ENCODE results near the gene CTR9.

The CTR9 gene

GRCh38 chr11:10808235-10808552, 57.1 kb downstream of the CTR9 start:
- Histone ChIP-seq H3K4ac (ENCODE audit: low read depth in 1 of 2, low read length in 2 of 2) (peak overlapping the region; percentile 100), H3K4me3 (ENCODE audit: insufficient read depth in 1 of 2, low read depth in 1 of 2, low read length in 2 of 2) (peak overlapping the region; percentile 96 to 100), H3K9me3 (ENCODE audit: control insufficient read depth, low read length) (no peaks in the 10 kb centered on the region), H3K23ac (ENCODE audit: low read length in 2 of 2) (peak overlapping the region; percentile 52 to 100), H2BK120ac (ENCODE audit: low read depth, low read length) (peak overlapping the region; percentile 96), H2BK5ac (ENCODE audit: low read depth, low read length, poor library complexity, severe bottlenecking) (peak overlapping the region; percentile 98), H4K8ac (ENCODE audit: low read length) (peak overlapping the region; percentile 100), H3K27me3 (ENCODE audit: control insufficient read depth in 1 of 2, insufficient read depth in 1 of 2, low read length in 2 of 2) (no peaks in the 10 kb centered on the region), H2BK12ac (ENCODE audit: low read length in 2 of 2) (peak overlapping the region in 1 of 2 experiments; percentile 87), H3K36me3 (ENCODE audit: control insufficient read depth in 1 of 2, insufficient read depth in 2 of 2, low read depth in 1 of 2, low read length in 2 of 2) (peaks cover 17 to 43% of the 10 kb centered on the region in 2 experiments), H3K27ac (ENCODE audit: low read length, poor library complexity, severe bottlenecking) (peak overlapping the region; percentile 93), H3K9ac (ENCODE audit: low read length) (peak overlapping the region; percentile 99), H3K4me1 (ENCODE audit: control insufficient read depth, insufficient read depth, low read depth, low read length) (peaks cover 8% of the 10 kb centered on the region), H2BK15ac (ENCODE audit: low read depth, poor library complexity, severe bottlenecking) (peak overlapping the region; percentile 86), H2AFZ (ENCODE audit: low read depth, low read length) (peak overlapping the region; percentile 53), H3K14ac (ENCODE audit: low read length in 2 of 2) (peak overlapping the region; percentile 98 to 100), H3K18ac (ENCODE audit: low read depth in 1 of 2, low read length in 2 of 2) (peak overlapping the region; percentile 100), H3K4me2 (ENCODE audit: low read length, poor library complexity, severe bottlenecking) (no peak overlapping the region), H2AK5ac (ENCODE audit: low read length, severe bottlenecking) (peak overlapping the region; percentile 100), H4K91ac (ENCODE audit: low read length) (peak overlapping the region; percentile 100), H3K79me1 (replicated peaks; ENCODE audit: low read length, poor library complexity, severe bottlenecking) (no peaks in the 10 kb centered on the region)
- no peak for DNase-seq
- WGBS = under 1% methylated on average over 36 of the region's 36 CpGs

DNA sequence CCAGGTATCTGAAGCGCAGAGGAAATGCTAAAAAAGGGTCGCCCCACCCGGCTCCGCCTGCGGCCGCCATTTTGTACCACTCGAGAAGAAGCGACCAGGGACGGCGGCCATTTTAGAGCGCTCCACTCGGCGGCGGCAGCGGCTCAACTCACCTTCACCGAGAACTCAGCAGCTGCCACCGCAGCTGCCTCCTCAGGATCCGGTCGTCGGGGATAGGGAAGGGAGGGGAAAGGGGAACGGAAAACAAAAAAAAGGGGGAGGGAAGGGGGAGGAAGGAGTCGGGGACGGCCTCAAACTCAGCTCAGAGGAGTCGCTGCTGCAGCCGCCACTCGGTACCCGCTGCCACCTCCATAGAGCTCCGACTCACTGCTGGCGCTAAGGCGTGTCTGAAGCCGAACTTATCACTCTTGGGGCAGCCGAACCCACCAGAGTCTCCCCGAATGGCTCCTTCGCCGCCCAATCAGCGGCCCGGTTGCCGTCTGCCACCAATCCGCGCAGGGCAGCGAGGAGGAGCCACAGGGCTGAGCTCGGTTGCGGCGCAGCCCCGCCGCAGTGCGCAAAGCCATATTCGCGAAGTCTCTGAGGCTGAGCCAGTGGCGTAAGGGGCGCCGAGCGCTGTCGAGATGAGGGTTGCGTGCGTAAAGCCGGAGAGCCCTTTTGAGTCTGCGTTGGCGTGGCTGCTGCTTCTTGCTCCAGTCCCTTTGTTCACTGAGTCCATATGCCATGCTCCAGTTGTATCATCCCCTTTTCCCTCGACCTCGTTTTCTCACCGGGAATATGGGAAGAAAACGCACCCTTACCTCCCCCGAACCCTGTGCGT, 57.7 kb downstream of the CTR9 start, which contains the start of gene EIF4G2:
Gene EIF4G2, minus strand, starts transcription at position 374 of the 820 bp plus-strand sequence.
- H2BK15ac ChIP-seq (ENCODE audit: low read depth, poor library complexity, severe bottlenecking) = peak within 1 kb of the TSS; percentile 86
- peak within 1 kb of the TSS; percentile 53 for H2AFZ ChIP-seq (ENCODE audit: low read depth, low read length)
- peak within 1 kb of the TSS; percentile 96 to 100 for H3K4me3 ChIP-seq (ENCODE audit: insufficient read depth in 1 of 2, low read depth in 1 of 2, low read length in 2 of 2)
- H2BK5ac ChIP-seq (ENCODE audit: low read depth, low read length, poor library complexity, severe bottlenecking) = peak within 1 kb of the TSS; percentile 98
- peak within 1 kb of the TSS; percentile 98 to 100 for H3K14ac ChIP-seq (ENCODE audit: low read length in 2 of 2)
- H4K8ac ChIP-seq (ENCODE audit: low read length) = peak within 1 kb of the TSS; percentile 100
- H2BK120ac ChIP-seq (ENCODE audit: low read depth, low read length) = peak within 1 kb of the TSS; percentile 97
- peak within 1 kb of the TSS; percentile 94 for H3K4me2 ChIP-seq (ENCODE audit: low read length, poor library complexity, severe bottlenecking)
- H3K4me1 ChIP-seq (ENCODE audit: control insufficient read depth, insufficient read depth, low read depth, low read length) = peaks cover 8% of the 10 kb centered on the region
- H3K27me3 ChIP-seq (ENCODE audit: control insufficient read depth in 1 of 2, insufficient read depth in 1 of 2, low read length in 2 of 2) = no peaks in the 10 kb centered on the region
- peak within 1 kb of the TSS; percentile 97 for H3K27ac ChIP-seq (ENCODE audit: low read length, poor library complexity, severe bottlenecking)
- peak within 1 kb of the TSS; percentile 52 to 100 for H3K23ac ChIP-seq (ENCODE audit: low read length in 2 of 2)
- H3K9me3 ChIP-seq (ENCODE audit: control insufficient read depth, low read length) = no peaks in the 10 kb centered on the region
- H3K36me3 ChIP-seq (ENCODE audit: control insufficient read depth in 1 of 2, insufficient read depth in 2 of 2, low read depth in 1 of 2, low read length in 2 of 2) = peaks cover 17 to 38% of the 10 kb centered on the region in 2 experiments
- peak within 1 kb of the TSS; percentile 100 for H3K18ac ChIP-seq (ENCODE audit: low read depth in 1 of 2, low read length in 2 of 2)
- DNase-seq = peak; percentile 99
- peak within 1 kb of the TSS; percentile 99 for H3K9ac ChIP-seq (ENCODE audit: low read length)
- H4K91ac ChIP-seq (ENCODE audit: low read length) = peak within 1 kb of the TSS; percentile 100
- H3K4ac ChIP-seq (ENCODE audit: low read depth in 1 of 2, low read length in 2 of 2) = peak within 1 kb of the TSS; percentile 100
- H2AK5ac ChIP-seq (ENCODE audit: low read length, severe bottlenecking) = peak within 1 kb of the TSS; percentile 100
- peak within 1 kb of the TSS in 1 of 2 experiments; percentile 87 for H2BK12ac ChIP-seq (ENCODE audit: low read length in 2 of 2)
- WGBS = under 1% methylated on average over 65 of the region's 65 CpGs
- H3K79me1 ChIP-seq (replicated peaks; ENCODE audit: low read length, poor library complexity, severe bottlenecking) = no peaks in the 10 kb centered on the region

DNA sequence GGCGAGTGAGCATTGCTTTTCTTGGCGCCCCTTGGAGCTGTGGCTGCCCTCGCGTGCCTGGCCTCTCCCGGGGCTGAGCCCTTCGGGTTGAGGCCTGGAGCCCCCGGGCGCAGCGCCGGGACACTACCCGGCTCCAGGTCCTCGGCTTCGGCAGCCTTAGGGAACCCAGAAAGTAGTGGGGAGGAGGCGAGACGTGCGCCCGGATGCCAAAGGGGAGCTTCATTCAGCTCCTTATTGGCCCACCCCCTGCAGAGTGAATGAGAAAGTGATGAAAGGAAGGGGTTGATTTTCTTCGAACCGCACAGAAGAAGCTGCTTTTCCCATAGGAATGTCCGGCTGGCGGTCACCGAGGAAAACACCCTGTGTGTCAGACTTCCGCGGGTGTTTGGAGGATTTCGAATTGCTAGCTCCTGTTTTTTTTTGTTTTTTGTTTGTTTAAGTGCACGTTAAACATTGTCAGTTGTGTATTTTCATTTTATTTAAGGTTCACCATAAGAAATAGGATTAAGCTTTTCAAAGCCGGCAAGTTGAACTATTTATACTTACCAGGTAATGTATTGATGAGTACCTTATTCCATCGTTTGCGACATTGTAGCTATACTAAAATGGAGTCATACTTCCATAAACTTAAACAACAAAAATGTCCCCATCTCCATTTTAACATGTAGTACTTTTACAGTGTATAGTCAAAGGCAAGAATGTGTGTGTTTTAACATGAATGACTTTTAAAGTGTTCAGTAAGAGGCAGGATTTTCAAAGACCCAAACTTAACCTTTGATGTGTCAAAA, 58.5 kb downstream of the CTR9 start:
- H2BK120ac ChIP-seq (ENCODE audit: low read depth, low read length) = peak overlapping the region; percentile 97
- no peaks in the 10 kb centered on the region for H3K79me1 ChIP-seq (replicated peaks; ENCODE audit: low read length, poor library complexity, severe bottlenecking)
- peak overlapping the region in 1 of 2 experiments; percentile 29 for H2BK12ac ChIP-seq (ENCODE audit: low read length in 2 of 2)
- no peak overlapping the region for H2AK5ac ChIP-seq (ENCODE audit: low read length, severe bottlenecking)
- peak overlapping the region; percentile 83 for H2BK5ac ChIP-seq (ENCODE audit: low read depth, low read length, poor library complexity, severe bottlenecking)
- peak overlapping the region in 1 of 2 experiments; percentile 82 for H3K14ac ChIP-seq (ENCODE audit: low read length in 2 of 2)
- peak overlapping the region; percentile 71 to 89 for H3K18ac ChIP-seq (ENCODE audit: low read depth in 1 of 2, low read length in 2 of 2)
- peak overlapping the region; percentile 98 for H4K91ac ChIP-seq (ENCODE audit: low read length)
- WGBS = 0% methylated on average over 25 of the region's 29 CpGs
- H4K8ac ChIP-seq (ENCODE audit: low read length) = peak overlapping the region; percentile 97
- peaks cover 8% of the 10 kb centered on the region for H3K4me1 ChIP-seq (ENCODE audit: control insufficient read depth, insufficient read depth, low read depth, low read length)
- H3K27me3 ChIP-seq (ENCODE audit: control insufficient read depth in 1 of 2, insufficient read depth in 1 of 2, low read length in 2 of 2) = no peaks in the 10 kb centered on the region
- peak overlapping the region; percentile 43 for H2AFZ ChIP-seq (ENCODE audit: low read depth, low read length)
- peak overlapping the region; percentile 58 to 96 for H3K4me3 ChIP-seq (ENCODE audit: insufficient read depth in 1 of 2, low read depth in 1 of 2, low read length in 2 of 2)
- H3K27ac ChIP-seq (ENCODE audit: low read length, poor library complexity, severe bottlenecking) = peak overlapping the region; percentile 97
- H3K9me3 ChIP-seq (ENCODE audit: control insufficient read depth, low read length) = no peaks in the 10 kb centered on the region
- peak overlapping the region; percentile 15 for H2BK15ac ChIP-seq (ENCODE audit: low read depth, poor library complexity, severe bottlenecking)
- peaks cover 15 to 30% of the 10 kb centered on the region in 2 experiments for H3K36me3 ChIP-seq (ENCODE audit: control insufficient read depth in 1 of 2, insufficient read depth in 2 of 2, low read depth in 1 of 2, low read length in 2 of 2)
- H3K23ac ChIP-seq (ENCODE audit: low read length in 2 of 2) = peak overlapping the region in 1 of 2 experiments; percentile 81
- peak overlapping the region; percentile 94 for H3K4me2 ChIP-seq (ENCODE audit: low read length, poor library complexity, severe bottlenecking)
- H3K9ac ChIP-seq (ENCODE audit: low read length) = peak overlapping the region; percentile 99
- H3K4ac ChIP-seq (ENCODE audit: low read depth in 1 of 2, low read length in 2 of 2) = peak overlapping the region; percentile 80 to 83
- peak; percentile 89 for DNase-seq

DNA sequence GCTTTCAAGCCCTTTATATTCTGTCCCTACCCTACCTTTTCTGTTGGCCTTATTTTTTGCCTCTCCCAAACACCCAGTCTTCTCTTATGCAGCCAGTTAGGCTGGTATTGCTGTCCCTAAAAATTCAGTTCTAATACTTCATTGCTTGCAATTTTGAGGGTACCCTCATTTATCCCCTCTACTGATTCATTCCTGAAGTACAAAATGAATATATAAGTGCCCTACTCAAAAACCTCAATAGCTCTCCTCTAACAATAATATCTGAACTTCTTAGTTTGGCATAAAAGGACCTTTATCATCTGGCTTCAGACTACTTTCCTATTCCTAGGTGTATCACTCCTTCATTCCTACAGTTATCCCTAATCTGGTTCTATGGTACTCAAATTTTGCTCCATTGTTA, 62.9 kb downstream of the CTR9 start:
- no peak overlapping the region for H3K4me3 ChIP-seq (ENCODE audit: insufficient read depth in 1 of 2, low read depth in 1 of 2, low read length in 2 of 2)
- no peak overlapping the region for H2BK5ac ChIP-seq (ENCODE audit: low read depth, low read length, poor library complexity, severe bottlenecking)
- no peak overlapping the region for H4K8ac ChIP-seq (ENCODE audit: low read length)
- H2BK120ac ChIP-seq (ENCODE audit: low read depth, low read length) = no peak overlapping the region
- no peak overlapping the region for H2BK15ac ChIP-seq (ENCODE audit: low read depth, poor library complexity, severe bottlenecking)
- H3K36me3 ChIP-seq (ENCODE audit: control insufficient read depth in 1 of 2, insufficient read depth in 2 of 2, low read depth in 1 of 2, low read length in 2 of 2) = no peaks in the 10 kb centered on the region
- no peaks in the 10 kb centered on the region for H3K79me1 ChIP-seq (replicated peaks; ENCODE audit: low read length, poor library complexity, severe bottlenecking)
- H2AK5ac ChIP-seq (ENCODE audit: low read length, severe bottlenecking) = no peak overlapping the region
- no peak overlapping the region for H3K23ac ChIP-seq (ENCODE audit: low read length in 2 of 2)
- no peak overlapping the region for H3K14ac ChIP-seq (ENCODE audit: low read length in 2 of 2)
- no peak overlapping the region for H2BK12ac ChIP-seq (ENCODE audit: low read length in 2 of 2)
- H3K4ac ChIP-seq (ENCODE audit: low read depth in 1 of 2, low read length in 2 of 2) = no peak overlapping the region
- peaks cover 3% of the 10 kb centered on the region for H3K4me1 ChIP-seq (ENCODE audit: control insufficient read depth, insufficient read depth, low read depth, low read length)
- no peak for DNase-seq
- no peak overlapping the region for H4K91ac ChIP-seq (ENCODE audit: low read length)
- H2AFZ ChIP-seq (ENCODE audit: low read depth, low read length) = no peak overlapping the region
- no peak overlapping the region for H3K4me2 ChIP-seq (ENCODE audit: low read length, poor library complexity, severe bottlenecking)
- H3K18ac ChIP-seq (ENCODE audit: low read depth in 1 of 2, low read length in 2 of 2) = no peak overlapping the region
- H3K9me3 ChIP-seq (ENCODE audit: control insufficient read depth, low read length) = no peaks in the 10 kb centered on the region
- no peak overlapping the region for H3K9ac ChIP-seq (ENCODE audit: low read length)
- H3K27ac ChIP-seq (ENCODE audit: low read length, poor library complexity, severe bottlenecking) = no peak overlapping the region
- no peaks in the 10 kb centered on the region for H3K27me3 ChIP-seq (ENCODE audit: control insufficient read depth in 1 of 2, insufficient read depth in 1 of 2, low read length in 2 of 2)

Measured in mesenchymal stem cell (in vitro differentiated cells and primary cell).